GM18511 (cell line): Measurements from ENCODE around the gene SMAD3.
"Not testable (repeated sequence)": the region's sequence is repeated elsewhere in the genome, so short reads cannot be mapped to it uniquely, and the experiment has no call there.

ENCODE experiments used
- ATAC-seq: cut with Tn5 transposase; IDR thresholded peaks from one replicate; pipeline ENCODE4 v1.9.1; 2021; ENCODE audit warnings: mild to moderate bottlenecking, moderate library complexity; ENCODE audit not compliant: unreplicated experiment

Gene SMAD3

GRCh38 chr15:67123291-67123690, 57.9 kb downstream of the SMAD3 start:
- ATAC-seq, result not testable (repeated sequence)

- no peak for ATAC-seq
These were observed 58.7 kb downstream of the SMAD3 start for GRCh38 chr15:67124111-67124510.

- ATAC-seq, result no peak
These were observed 59.6 kb downstream of the SMAD3 start for GRCh38 chr15:67124911-67125588.

- no peak for ATAC-seq
These were observed 60.4 kb downstream of the SMAD3 start for GRCh38 chr15:67125589-67126502.

- no peak for ATAC-seq
These were observed 61.3 kb downstream of the SMAD3 start for GRCh38 chr15:67126551-67127330.

GRCh38 chr15:67127331-67127664, 61.9 kb downstream of the SMAD3 start:
- ATAC-seq, result no peak

GRCh38 chr15:67127965-67128364, 62.6 kb downstream of the SMAD3 start:
- ATAC-seq, result no peak

- ATAC-seq, result no peak
These were observed 64.8 kb downstream of the SMAD3 start for GRCh38 chr15:67130166-67130565.

- ATAC-seq, result no peak
These were observed 65.5 kb downstream of the SMAD3 start for GRCh38 chr15:67130673-67131601.

GRCh38 chr15:67132276-67132675, 66.9 kb downstream of the SMAD3 start:
- ATAC-seq, result no peak

GRCh38 chr15:67133026-67133425, 67.6 kb downstream of the SMAD3 start:
- no peak for ATAC-seq

- ATAC-seq, result peak; percentile 22
These were observed 68.3 kb downstream of the SMAD3 start for GRCh38 chr15:67133738-67134066.

GRCh38 chr15:67134067-67134838, 68.9 kb downstream of the SMAD3 start:
- ATAC-seq, result peak; percentile 74

- no peak for ATAC-seq
These were observed 69.6 kb downstream of the SMAD3 start for GRCh38 chr15:67134871-67135492.

GRCh38 chr15:67135494-67135893, 70.1 kb downstream of the SMAD3 start:
- ATAC-seq, result no peak

- ATAC-seq, result no peak
These were observed 71.4 kb downstream of the SMAD3 start for GRCh38 chr15:67136802-67137201.

- no peak for ATAC-seq
These were observed 71.9 kb downstream of the SMAD3 start for GRCh38 chr15:67137319-67137718.

GRCh38 chr15:67137951-67138848, 72.8 kb downstream of the SMAD3 start:
- no peak for ATAC-seq
